SU-DHL-6 (cell line): ENCODE data around the gene SMIM5.

Source experiments
- H2AFZ ChIP-seq: fragments of 200-600 bp; sonication (generic); 2 replicates; pipeline ENCODE4 v1.6.1; 2014; ENCODE audit warnings: low read depth, mild to moderate bottlenecking, moderate library complexity, mixed read lengths, antibody characterized with exemption, low read length; ENCODE audit not compliant: severe bottlenecking
- H3F3A ChIP-seq: fragments of 200-600 bp; shearing (Covaris generic); 2 replicates; pipeline ENCODE4 v1.6.0; 2016; ENCODE audit warnings: antibody characterized with exemption, mild to moderate bottlenecking; ENCODE audit not compliant: insufficient read depth
- H3K27ac ChIP-seq: fragments of 200-600 bp; sonication (generic); 2 replicates; pipeline ENCODE4 v1.5.1; 2016; ENCODE audit warnings: low read depth, mild to moderate bottlenecking, low read length, moderate library complexity, mixed read lengths
- H3K27me3 ChIP-seq: fragments of 200-600 bp; sonication (generic), shearing (Covaris generic); 2 replicates; pipeline ENCODE4 v1.6.0; 2014; ENCODE audit warnings: mild to moderate bottlenecking, low read length
- H3K36me3 ChIP-seq: fragments of 200-600 bp; sonication (generic); 2 replicates; pipeline ENCODE4 v1.6.1; 2014; ENCODE audit warnings: mild to moderate bottlenecking, low read length, mixed read lengths
- H3K4me2 ChIP-seq: fragments of 300-600, 200-600 bp; shearing (Covaris generic), sonication (generic); 2 replicates; pipeline ENCODE4 v1.6.0; 2014; ENCODE audit warnings: low read length, low read depth, mild to moderate bottlenecking; ENCODE audit not compliant: poor library complexity, severe bottlenecking
- H3K4me3 ChIP-seq: fragments of 200-600 bp; sonication (generic); 2 replicates; pipeline ENCODE4 v1.5.1; 2014; ENCODE audit warnings: antibody characterized with exemption, low read length, mild to moderate bottlenecking, mixed read lengths; ENCODE audit not compliant: insufficient read depth, poor library complexity, severe bottlenecking
- H3K79me2 ChIP-seq: fragments of 200-600 bp; sonication (generic); 2 replicates; pipeline ENCODE4 v1.6.1; 2014; ENCODE audit warnings: mild to moderate bottlenecking, low read length, moderate library complexity; ENCODE audit not compliant: insufficient read depth
- H3K9ac ChIP-seq: fragments of 200-600 bp; sonication (generic); 2 replicates; pipeline ENCODE4 v1.7.0; 2014; ENCODE audit warnings: mild to moderate bottlenecking, low read length
- H3K9me2 ChIP-seq: fragments of 200-600 bp; sonication (generic); replicated peaks from 2 replicates; pipeline ENCODE4 v1.6.1; 2014; ENCODE audit warnings: low read length; ENCODE audit not compliant: insufficient read depth
- H3K9me3 ChIP-seq: fragments of 200-600 bp; sonication (generic); 2 replicates; pipeline ENCODE4 v1.6.1; 2014; ENCODE audit warnings: low read length, mixed read lengths; ENCODE audit not compliant: insufficient read depth
- H4K20me1 ChIP-seq: fragments of 200-600 bp; sonication (generic); 2 replicates; pipeline ENCODE4 v1.6.1; 2014; ENCODE audit warnings: low read depth, mild to moderate bottlenecking, antibody characterized with exemption, low read length, moderate library complexity, mixed read lengths
- CTCF ChIP-seq: fragments of 200-600 bp; sonication (generic); IDR thresholded peaks from one replicate; pipeline ENCODE4 v1.5.1; 2017; ENCODE audit warnings: antibody characterized with exemption, mild to moderate bottlenecking, low read length, moderate library complexity; ENCODE audit not compliant: insufficient read depth, poor library complexity, severe bottlenecking
- EZH2phosphoT487 ChIP-seq: fragments of 200-600 bp; sonication (generic), shearing (Covaris generic); conservative IDR thresholded peaks from 2 replicates; pipeline ENCODE4 v1.6.1; 2018; ENCODE audit warnings: mild to moderate bottlenecking, antibody characterized with exemption, low read length, moderate library complexity, mixed read lengths

The SMIM5 gene

GRCh38 chr17:75673487-75673886 is 40.3 kb downstream of the SMIM5 start:
- no peak overlapping the region for H3K4me2 ChIP-seq
- peaks cover 19% of the 10 kb centered on the region for H3F3A ChIP-seq
- H3K27me3 ChIP-seq = no peaks in the 10 kb centered on the region
- no peak overlapping the region for H3K4me3 ChIP-seq
- no peaks in the 10 kb centered on the region for H4K20me1 ChIP-seq
- TF ChIP-seq EZH2phosphoT487 = no peak
- no peak for TF ChIP-seq CTCF
- no peaks in the 10 kb centered on the region for H3K9me2 ChIP-seq
- peaks cover 66% of the 10 kb centered on the region for H3K79me2 ChIP-seq
- no peak overlapping the region for H3K9ac ChIP-seq
- H3K36me3 ChIP-seq = peaks cover 24% of the 10 kb centered on the region; the same call in 1 of the 2 replicates
- no peak overlapping the region for H3K27ac ChIP-seq
- H2AFZ ChIP-seq = no peak overlapping the region
- H3K9me3 ChIP-seq = no peaks in the 10 kb centered on the region

GRCh38 chr17:75676461-75676860 is 43.2 kb downstream of the SMIM5 start:
- Histone ChIP-seq H3K9me3 (no peaks in the 10 kb centered on the region), H3F3A (peaks cover 19% of the 10 kb centered on the region), H2AFZ (no peak overlapping the region), H3K27ac (no peak overlapping the region), H3K4me3 (no peak overlapping the region), H3K9me2 (no peaks in the 10 kb centered on the region), H4K20me1 (no peaks in the 10 kb centered on the region), H3K4me2 (no peak overlapping the region), H3K27me3 (no peaks in the 10 kb centered on the region), H3K79me2 (peaks cover 43% of the 10 kb centered on the region), H3K36me3 (peaks cover 17% of the 10 kb centered on the region), H3K9ac (no peak overlapping the region)
- TF ChIP-seq EZH2phosphoT487 (no peak), CTCF (no peak)

- Histone ChIP-seq H3K9me2 (no peaks in the 10 kb centered on the region), H3F3A (peaks cover 15% of the 10 kb centered on the region; the same call in 1 of the 2 replicates), H3K36me3 (peaks cover 8% of the 10 kb centered on the region), H3K4me3 (no peak overlapping the region), H2AFZ (no peak overlapping the region), H3K4me2 (no peak overlapping the region), H3K27me3 (no peaks in the 10 kb centered on the region), H3K9ac (no peak overlapping the region), H4K20me1 (no peaks in the 10 kb centered on the region), H3K79me2 (peaks cover 52% of the 10 kb centered on the region), H3K27ac (no peak overlapping the region), H3K9me3 (no peaks in the 10 kb centered on the region)
- no peak for TF ChIP-seq CTCF
Measured at GRCh38 chr17:75679706-75680211, 46.5 kb downstream of the SMIM5 start.
